ELF-1 (cell line): Measurements from ENCODE around the gene CHRM2.

Experiments used
- DNase-seq: peaks from one replicate; pipeline ENCODE4 v3.0.0-alpha.2; 2016; ENCODE audit warnings: low read depth, low spot score

Gene CHRM2

GRCh38 chr7:137025469-137026175 is 157.2 kb downstream of the CHRM2 start:
- DNase-seq = no peak

GRCh38 chr7:137026176-137026500 is 157.7 kb downstream of the CHRM2 start:
- no peak for DNase-seq

- DNase-seq = no peak
Observed at GRCh38 chr7:137032436-137032835, 164.0 kb downstream of the CHRM2 start.

GRCh38 chr7:137036768-137037167 is 168.3 kb downstream of the CHRM2 start:
- DNase-seq = no peak

GRCh38 chr7:137038706-137039105 is 170.3 kb downstream of the CHRM2 start:
- DNase-seq = no peak

- DNase-seq = peak; percentile 9
Observed at GRCh38 chr7:137040745-137041144, 172.3 kb downstream of the CHRM2 start.

- no peak for DNase-seq
Observed at GRCh38 chr7:137045573-137045972, 177.1 kb downstream of the CHRM2 start.

GRCh38 chr7:137069249-137069963 is 201.0 kb downstream of the CHRM2 start:
- DNase-seq = no peak
